Colonic mucosa (tissue), 4 donors: ENCODE results near the gene LRCH3. TPM values are rescaled to one million over a fixed set of nuclear protein-coding genes. Genes with fewer than 3 reads are reported as not detected.

Source experiments
- DNase-seq: peaks from one replicate; pipeline ENCODE4 v3.0.0-alpha.2; 2020
- H3K27ac ChIP-seq: fragments of 200-600 bp; one replicate; pipeline ENCODE4 v1.8.0; 2021
- H3K27me3 ChIP-seq: fragments of 200-600 bp; one replicate; pipeline ENCODE4 v1.8.0; 2021
- H3K36me3 ChIP-seq: fragments of 200-600 bp; one replicate; pipeline ENCODE4 v1.8.0; 2021
- H3K4me1 ChIP-seq: fragments of 200-600 bp; one replicate; pipeline ENCODE4 v1.8.0; 2021; ENCODE audit warnings: mild to moderate bottlenecking
- H3K4me3 ChIP-seq: fragments of 200-600 bp; one replicate; pipeline ENCODE4 v1.8.0; 2021
- H3K9ac ChIP-seq, 2 donors: one replicate each; pipeline ENCODE4 v1.7.0; 2013; ENCODE audit warnings: control low read depth in 2 of 2, low read depth in 2 of 2, low read length in 2 of 2
- H3K9me3 ChIP-seq: fragments of 200-600 bp; one replicate; pipeline ENCODE4 v1.8.0; 2021
- intact Hi-C: fragments of 100-400 bp; cut with DNase I; formaldehyde crosslinking; loops from one replicate; pipeline ENCODE4 v1.14.1; 2022
- total RNA-seq, 2 donors: library from RNA; stranded (reverse); fragmentation: NEBNext Ultra II Directional in 1 of 2; extraction: Animal tissue kit (Norgen Biotek cat#: 25700) in 1 of 2; gene quantifications; one replicate each; pipeline ENCODE4 v1.2.1, GENCODE V29; 2021
- TF ChIP-seq, protein P1 (sequence below): fragments of 200-600 bp; IDR thresholded peaks from one replicate; pipeline ENCODE4 v1.8.0; 2022; ENCODE audit warnings: antibody characterized with exemption, mild to moderate bottlenecking
- donor health status: healthy.
- donor health status: DM: no; HTN: no; CAD: no.
- donor health status: DM: no; HTN: no; CAD: no.

The LRCH3 gene
- total RNA-seq, 2 donors from 2014 or later = 33.5 to 34.9 TPM

DNA sequence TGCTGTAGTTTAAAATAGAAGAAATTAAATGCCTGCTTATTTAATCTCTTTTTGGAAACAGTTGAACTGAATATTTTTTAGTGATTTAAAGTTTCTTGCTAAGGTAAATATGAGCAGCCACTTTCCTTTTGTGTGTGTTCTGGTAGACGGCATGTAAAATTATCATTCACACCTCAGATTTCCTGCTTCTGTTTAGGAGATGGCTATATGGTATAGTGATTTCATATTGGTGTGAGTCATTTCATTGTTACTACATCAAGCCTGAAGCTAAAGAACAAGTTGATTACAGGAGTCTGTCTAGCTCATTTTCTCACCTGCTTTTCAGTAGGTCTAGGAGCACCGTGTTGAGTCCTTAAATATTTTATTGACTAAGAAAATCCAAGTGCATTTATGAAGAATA is 2.2 kb downstream of the LRCH3 start:
- Histone ChIP-seq H3K9ac (peak overlapping the region in 1 of 2 donors; percentile 4), H3K4me1 (peaks cover 7% of the 10 kb centered on the region), H3K36me3 (no peaks in the 10 kb centered on the region), H3K4me3 (no peak overlapping the region), H3K27me3 (no peaks in the 10 kb centered on the region), H3K9me3 (no peaks in the 10 kb centered on the region), H3K27ac (peak overlapping the region; percentile 43)
- TF ChIP-seq, protein P1, sequence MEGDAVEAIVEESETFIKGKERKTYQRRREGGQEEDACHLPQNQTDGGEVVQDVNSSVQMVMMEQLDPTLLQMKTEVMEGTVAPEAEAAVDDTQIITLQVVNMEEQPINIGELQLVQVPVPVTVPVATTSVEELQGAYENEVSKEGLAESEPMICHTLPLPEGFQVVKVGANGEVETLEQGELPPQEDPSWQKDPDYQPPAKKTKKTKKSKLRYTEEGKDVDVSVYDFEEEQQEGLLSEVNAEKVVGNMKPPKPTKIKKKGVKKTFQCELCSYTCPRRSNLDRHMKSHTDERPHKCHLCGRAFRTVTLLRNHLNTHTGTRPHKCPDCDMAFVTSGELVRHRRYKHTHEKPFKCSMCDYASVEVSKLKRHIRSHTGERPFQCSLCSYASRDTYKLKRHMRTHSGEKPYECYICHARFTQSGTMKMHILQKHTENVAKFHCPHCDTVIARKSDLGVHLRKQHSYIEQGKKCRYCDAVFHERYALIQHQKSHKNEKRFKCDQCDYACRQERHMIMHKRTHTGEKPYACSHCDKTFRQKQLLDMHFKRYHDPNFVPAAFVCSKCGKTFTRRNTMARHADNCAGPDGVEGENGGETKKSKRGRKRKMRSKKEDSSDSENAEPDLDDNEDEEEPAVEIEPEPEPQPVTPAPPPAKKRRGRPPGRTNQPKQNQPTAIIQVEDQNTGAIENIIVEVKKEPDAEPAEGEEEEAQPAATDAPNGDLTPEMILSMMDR = no peak
- no peak for DNase-seq
- intact Hi-C loops = loop anchor here (10.0 kb wide), 1 partner anchor 52 kb away; no protein-coding TSS in a partner anchor

DNA sequence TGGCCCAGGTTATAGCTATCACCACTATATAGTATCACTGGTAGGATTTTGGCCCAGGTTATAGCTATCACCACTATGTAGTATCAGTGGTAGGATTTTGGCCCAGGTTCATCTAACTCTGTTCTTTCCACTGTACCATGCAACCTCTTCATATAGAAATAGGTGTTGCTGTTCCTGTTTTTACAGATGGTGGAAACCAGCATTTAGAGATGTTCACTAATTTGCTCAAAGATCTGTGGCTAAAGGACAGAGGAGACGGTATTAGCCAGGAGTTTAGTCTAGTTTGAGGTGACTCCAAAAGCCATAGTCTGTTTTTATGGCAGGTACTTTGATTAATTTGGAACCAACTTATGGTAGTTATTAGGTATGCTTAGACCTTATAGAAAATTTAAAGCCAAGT is 3.1 kb downstream of the LRCH3 start:
- intact Hi-C loops = loop anchor here (10.0 kb wide), 1 partner anchor 51 kb away; no protein-coding TSS in a partner anchor
- no peak for DNase-seq
- H3K4me1 ChIP-seq = peaks cover 7% of the 10 kb centered on the region

DNA sequence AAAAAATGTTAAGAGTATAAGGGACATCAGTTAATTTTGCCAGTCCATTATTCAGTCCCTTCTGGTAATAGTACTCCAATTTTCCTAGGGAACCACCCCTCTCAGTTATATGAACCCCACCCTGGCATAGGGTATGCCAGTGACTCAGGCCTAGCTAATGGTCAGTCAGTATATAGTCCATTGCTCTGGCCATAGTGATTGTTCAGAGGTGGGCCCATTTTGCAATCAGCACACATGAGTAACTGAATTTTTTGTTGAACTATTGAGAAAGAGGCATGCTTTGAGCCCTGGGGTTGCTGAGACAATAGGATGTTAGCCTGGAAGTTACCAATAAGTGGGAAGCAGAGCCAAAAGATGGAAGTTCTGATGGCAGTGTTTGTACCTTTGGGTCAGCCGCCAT is 4.1 kb downstream of the LRCH3 start:
- Histone ChIP-seq H3K27ac (no peak overlapping the region), H3K9me3 (no peaks in the 10 kb centered on the region), H3K9ac (no peak overlapping the region), H3K4me1 (peaks cover 7% of the 10 kb centered on the region), H3K4me3 (no peak overlapping the region), H3K27me3 (no peaks in the 10 kb centered on the region), H3K36me3 (no peaks in the 10 kb centered on the region)
- DNase-seq = no peak
- intact Hi-C loops = loop anchor here (10.0 kb wide), 1 partner anchor 50 kb away; no protein-coding TSS in a partner anchor
- TF ChIP-seq, protein P1 = no peak

More for the DNA sequence above, 3.1 kb downstream of the LRCH3 start:
- Histone ChIP-seq H3K36me3 (no peaks in the 10 kb centered on the region), H3K4me3 (no peak overlapping the region), H3K9me3 (no peaks in the 10 kb centered on the region), H3K27ac (no peak overlapping the region), H3K27me3 (no peaks in the 10 kb centered on the region), H3K9ac (no peak overlapping the region)
- TF ChIP-seq, protein P1 = no peak

DNA sequence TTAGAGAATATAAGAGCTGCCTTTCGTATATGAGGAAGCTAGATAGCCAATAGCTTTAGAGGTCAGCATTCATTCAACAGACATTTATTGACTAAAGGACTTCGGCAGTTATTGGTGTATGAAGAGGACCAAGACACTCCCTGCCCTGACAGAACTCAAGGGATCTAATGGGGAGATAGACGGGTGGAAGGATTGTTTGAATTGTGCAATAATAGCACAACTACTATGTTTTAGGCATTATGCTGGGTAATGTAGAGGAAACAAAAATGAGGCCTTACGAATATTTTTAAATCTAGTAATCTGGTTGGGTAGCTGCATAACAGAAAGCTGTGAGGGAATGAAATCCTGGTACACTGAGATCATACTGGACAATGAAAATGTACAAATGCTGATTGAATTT is 5.0 kb downstream of the LRCH3 start:
- Histone ChIP-seq H3K27ac (no peak overlapping the region), H3K27me3 (no peaks in the 10 kb centered on the region), H3K4me3 (no peak overlapping the region), H3K9me3 (no peaks in the 10 kb centered on the region), H3K9ac (no peak overlapping the region), H3K36me3 (no peaks in the 10 kb centered on the region), H3K4me1 (peaks cover 7% of the 10 kb centered on the region)
- intact Hi-C loops = loop anchor here (10.0 kb wide), 1 partner anchor 49 kb away; no protein-coding TSS in a partner anchor
- DNase-seq = no peak
- TF ChIP-seq, protein P1 = no peak

DNA sequence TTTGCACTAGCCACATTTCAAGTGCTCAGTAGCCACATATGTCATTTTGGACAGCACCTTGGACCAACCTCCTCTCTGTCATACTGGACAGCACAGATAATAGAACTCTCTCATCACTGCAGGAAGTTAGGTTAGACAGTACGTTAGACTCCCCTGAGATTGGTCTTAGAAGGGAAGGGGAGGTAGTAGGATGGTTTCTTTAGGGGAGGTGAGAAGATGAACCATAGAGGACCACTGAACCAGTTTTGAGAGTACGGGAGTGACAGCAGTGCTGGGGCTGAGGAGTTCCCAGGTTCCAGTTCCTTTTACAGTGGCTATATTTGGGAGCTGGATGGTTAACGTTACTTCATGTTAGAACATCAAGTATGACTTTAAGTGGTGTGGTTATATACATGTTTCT is 7.8 kb downstream of the LRCH3 start:
- H3K27me3 ChIP-seq = no peaks in the 10 kb centered on the region
- no peaks in the 10 kb centered on the region for H3K9me3 ChIP-seq
- H3K4me1 ChIP-seq = no peaks in the 10 kb centered on the region
- intact Hi-C loops = loop anchor here (10.0 kb wide), 1 partner anchor 46 kb away; no protein-coding TSS in a partner anchor
- no peaks in the 10 kb centered on the region for H3K36me3 ChIP-seq
- H3K9ac ChIP-seq = no peak overlapping the region
- H3K27ac ChIP-seq = no peak overlapping the region
- DNase-seq = no peak
- TF ChIP-seq, protein P1 = no peak
- no peak overlapping the region for H3K4me3 ChIP-seq
